ENCODE data around the gene KIF26B.

KIF26B gene

DNA sequence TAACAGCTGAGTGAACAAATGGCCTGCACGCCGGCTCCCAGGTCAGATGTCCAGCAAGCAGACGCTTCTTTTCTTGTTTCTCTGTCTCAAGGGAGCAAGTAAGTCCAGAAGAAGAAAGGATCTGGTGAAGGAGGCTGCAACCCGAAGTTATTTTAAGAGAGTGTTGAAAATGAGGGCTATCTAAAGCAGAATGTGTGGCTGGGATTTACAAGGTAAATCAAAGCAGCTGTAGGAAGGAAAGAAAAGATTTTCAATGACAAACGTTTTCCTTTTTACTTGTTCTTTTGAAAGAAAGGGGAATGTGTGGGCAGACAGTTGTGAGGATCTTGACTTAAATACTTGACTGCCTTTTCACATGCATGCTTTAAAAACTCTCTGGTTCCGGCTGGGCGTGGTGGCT lies 311.5 kb downstream of the KIF26B start:
- no peak for DNase-seq (ENCODE audit: low read depth)

- DNase-seq (ENCODE audit: low read depth): no peak
These were observed 313.0 kb downstream of the KIF26B start for GRCh38 chr1:245467804-245468203.

DNA sequence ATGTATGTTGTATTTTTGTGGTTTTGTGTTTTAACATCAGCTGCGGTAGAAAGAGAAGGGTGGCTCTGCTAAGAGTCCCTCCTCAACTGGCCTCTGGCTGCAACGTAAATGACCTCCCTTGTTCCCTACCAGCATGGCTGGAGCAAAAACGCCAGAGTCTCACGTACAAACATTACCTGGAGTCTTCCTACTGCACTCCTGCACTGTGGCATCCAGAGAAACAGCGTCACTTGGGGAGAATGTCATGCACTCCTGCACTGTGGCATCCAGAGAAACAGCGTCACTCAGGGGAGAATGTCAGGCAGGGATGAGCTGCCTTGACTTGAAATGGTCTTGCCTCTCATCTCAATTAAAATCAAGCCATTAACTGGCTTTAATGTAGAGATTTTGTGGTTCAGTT lies 314.2 kb downstream of the KIF26B start:
- DNase-seq (ENCODE audit: low read depth): no peak

DNA sequence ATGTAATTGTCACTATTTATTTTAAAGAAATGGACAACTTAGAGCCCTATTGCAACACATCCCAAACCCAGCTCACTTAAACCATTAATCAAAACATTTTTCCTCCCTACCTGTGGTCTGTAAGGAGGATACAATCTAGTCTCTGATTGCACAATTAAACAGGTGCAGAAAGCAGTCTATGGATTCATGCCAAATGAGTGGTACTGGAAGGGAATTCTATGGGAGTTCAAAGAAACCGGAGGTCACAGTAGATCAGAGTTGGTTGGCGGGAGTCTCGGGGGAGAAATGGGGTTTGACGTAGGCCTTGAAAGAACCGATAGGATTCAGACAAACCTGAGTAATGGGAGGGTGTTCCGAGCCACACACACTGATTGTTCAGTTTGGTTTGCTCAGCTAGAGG lies 314.9 kb downstream of the KIF26B start:
- DNase-seq (ENCODE audit: low read depth): no peak

DNA sequence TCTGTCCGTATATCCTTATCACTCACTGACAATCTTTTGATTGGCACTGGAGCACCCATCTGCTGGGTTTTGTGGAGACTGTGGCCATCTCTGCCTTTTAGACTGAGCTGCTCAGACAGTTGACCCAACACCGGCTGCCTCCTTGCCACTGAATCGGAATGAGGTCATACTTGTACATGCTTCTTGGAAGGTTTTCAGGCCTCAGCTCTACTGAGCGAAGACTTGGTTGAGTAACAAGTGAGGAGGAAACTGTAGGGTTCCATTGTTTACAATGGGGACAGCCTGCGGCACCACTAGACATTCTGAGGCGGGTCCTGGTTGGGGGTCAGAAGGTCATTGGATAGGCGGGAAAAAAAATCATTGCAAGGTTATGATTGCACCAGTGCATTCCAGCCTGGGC lies 320.3 kb downstream of the KIF26B start:
- no peak for DNase-seq (ENCODE audit: low read depth)

DNA sequence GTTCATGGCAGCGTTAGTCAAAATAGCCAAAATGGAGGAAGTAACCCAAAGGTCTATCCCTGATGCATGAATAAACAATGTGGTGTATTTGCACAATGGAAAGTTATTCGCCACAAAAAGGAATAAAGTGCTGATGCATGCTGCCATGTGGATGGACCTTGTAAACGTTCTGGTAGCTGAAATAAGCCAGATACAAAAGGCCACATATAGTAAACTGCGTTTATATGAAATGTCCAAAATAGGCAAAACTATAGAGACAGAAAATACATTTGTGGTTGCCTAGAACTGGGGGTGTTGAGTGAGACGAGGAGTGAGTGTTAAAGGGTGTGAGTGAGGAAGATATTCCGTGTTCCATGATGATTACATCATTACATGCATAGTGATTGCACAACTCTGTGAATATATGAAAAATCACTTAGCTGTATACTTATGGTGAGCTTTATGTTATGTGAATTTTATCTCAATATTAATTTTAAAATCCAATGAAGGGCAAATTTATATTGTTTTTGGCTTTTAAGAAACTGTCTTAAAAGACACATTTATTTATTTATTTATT lies 321.3 kb downstream of the KIF26B start:
- no peak for DNase-seq (ENCODE audit: low read depth)

GRCh38 chr1:245477941-245478340 lies 323.2 kb downstream of the KIF26B start:
- no peak for DNase-seq (ENCODE audit: low read depth)

DNA sequence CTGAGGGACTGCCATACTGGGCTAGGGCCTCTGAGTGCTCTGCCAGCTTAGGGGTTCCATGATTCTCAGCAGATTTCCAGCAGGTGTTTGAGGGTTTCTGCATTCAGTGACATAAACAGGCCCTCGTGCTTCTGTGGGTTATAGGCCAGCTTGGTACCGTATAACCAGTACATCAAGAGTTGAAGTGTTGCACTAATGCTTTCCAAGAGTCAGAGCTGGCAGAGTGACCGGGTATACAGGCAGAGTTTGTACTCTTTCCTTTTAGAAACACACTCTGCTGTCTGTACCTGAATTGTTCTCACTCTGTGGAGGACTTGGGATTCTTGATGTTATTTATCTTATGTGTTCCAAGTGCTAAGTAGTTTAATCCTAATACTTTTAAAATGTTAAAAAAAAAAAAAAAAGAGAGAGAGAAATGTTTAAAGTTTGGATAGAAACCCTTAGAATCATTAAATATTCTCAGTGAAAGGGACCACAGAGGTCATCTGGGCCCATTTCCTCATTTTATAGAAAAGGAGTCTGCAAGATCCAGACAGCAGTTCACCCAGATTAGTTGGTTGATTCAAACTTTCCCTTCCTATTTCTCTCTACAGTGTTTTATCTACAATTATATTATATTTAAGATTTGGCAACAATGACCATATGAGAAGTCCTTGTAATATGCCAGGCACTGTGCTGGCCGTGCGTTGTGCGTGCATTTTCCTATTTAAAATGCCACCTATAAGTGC lies 325.8 kb downstream of the KIF26B start:
- no peak for DNase-seq (ENCODE audit: low read depth)

DNA sequence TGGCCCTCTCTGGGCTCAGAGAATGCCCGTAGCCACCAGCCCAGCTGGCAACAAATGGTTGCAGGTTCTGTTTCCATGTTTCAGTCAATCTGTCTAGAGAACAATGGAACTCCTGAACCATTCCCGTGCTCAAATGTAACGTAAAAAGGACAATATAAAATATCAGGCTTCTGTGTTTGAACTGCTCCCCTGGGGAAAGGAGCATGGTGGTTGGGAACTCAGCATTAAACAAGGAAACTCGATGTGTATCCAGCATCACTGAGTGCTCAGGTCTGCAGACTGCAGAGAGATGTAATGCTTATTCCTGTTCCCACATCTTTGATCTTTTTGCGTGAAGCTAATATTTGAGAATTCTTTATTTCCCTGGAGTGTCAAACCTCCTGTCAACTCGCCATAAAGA lies 326.5 kb downstream of the KIF26B start:
- DNase-seq (ENCODE audit: low read depth): no peak

GRCh38 chr1:245483247-245483646 lies 328.5 kb downstream of the KIF26B start:
- DNase-seq (ENCODE audit: low read depth): no peak

- no peak for DNase-seq (ENCODE audit: low read depth)
These were observed 329.4 kb downstream of the KIF26B start for GRCh38 chr1:245484176-245484575.

DNA sequence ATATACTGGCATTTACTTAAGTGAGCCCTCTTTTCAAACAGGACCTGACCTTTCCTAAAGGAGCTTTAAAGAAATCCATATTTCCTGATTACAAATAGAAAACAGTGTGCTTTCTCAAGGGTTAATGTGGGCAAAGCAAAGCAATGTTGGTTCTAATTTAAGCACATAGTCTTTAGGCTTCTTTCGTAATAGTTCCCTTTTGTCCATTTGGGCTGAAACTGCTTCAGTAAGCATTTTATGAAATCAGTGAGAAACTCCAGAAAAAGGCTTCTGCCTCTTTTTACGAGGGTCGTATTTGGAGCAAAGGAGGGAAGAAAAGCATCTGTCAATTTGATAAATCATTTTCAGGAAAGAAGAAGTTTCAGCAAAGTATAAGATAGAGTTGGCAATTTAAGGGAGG lies 331.2 kb downstream of the KIF26B start:
- no peak for DNase-seq (ENCODE audit: low read depth)

DNA sequence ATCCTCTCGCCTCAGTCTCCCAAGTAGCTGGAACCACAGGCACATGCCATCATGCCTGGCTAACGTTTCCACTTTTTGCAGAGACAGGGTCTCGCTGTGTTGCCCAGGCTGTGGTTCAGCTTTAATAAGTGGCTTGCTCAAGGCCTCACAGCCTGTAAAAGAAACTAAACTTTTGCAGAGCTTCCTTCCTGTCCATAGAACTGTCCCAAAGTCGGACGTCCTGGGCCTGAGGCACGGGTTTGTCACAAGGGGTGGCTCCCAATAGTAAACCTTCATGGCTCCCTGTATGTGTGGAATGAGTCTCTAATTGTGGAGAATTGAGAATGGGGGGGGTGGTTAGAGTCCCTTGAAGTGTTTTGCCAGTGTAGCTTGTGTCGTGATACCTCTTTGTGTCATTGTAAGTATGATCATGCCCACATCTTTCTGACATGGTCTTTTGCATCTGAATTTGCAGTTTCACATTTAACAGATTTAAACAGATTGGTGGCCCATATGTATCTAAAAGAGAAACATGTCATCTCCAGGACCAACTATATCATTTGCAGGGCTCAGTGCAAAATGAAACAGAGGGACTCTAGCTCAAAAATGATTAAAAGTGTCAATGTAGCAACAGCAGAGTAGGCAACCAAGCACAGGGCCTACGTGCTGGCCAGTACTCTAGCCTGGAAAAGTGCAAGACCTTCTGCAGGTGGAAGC lies 332.1 kb downstream of the KIF26B start:
- no peak for DNase-seq (ENCODE audit: low read depth)

DNA sequence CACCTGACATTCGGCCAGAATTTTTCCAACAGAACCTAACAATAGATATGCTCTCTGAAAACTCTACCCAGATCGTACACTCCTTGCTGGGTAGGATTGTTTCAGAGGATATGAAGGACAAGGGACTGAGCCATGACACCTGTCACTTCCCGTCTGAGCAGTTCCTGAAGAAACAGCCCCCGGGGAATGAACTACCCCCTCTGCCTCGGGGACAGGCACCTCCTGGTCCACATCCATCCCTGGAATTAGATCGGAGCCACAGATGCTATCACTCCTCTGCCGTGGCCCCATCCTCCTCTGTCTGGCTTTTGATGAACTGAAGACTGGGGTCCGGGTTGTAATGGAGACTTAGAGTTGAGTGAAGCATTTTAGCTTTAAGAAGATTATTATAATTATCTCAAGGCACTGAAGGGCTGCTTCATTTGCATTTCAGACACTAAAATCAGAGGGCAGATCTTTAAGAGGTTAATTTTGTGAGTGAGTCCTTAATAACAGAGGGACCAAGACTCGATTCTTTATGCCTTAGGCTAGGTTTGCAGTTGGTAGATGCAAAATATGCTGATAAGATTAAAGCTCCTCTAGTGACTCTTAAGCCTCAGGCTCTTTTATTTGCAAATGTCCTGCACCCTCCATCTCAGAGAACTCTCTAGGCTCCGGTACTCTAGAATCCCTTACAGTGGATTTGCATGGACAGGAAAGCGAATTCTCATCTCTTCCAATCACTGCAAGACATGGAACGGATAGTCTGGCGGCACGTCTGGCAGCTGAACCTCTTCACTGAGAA lies 333.8 kb downstream of the KIF26B start:
- no peak for DNase-seq (ENCODE audit: low read depth)

- DNase-seq (ENCODE audit: low read depth): no peak
These were observed 335.1 kb downstream of the KIF26B start for GRCh38 chr1:245489838-245490237.

- no peak for DNase-seq (ENCODE audit: low read depth)
These were observed 338.2 kb downstream of the KIF26B start for GRCh38 chr1:245493029-245493428.

GRCh38 chr1:245495681-245496080 lies 340.9 kb downstream of the KIF26B start:
- no peak for DNase-seq (ENCODE audit: low read depth)

DNA sequence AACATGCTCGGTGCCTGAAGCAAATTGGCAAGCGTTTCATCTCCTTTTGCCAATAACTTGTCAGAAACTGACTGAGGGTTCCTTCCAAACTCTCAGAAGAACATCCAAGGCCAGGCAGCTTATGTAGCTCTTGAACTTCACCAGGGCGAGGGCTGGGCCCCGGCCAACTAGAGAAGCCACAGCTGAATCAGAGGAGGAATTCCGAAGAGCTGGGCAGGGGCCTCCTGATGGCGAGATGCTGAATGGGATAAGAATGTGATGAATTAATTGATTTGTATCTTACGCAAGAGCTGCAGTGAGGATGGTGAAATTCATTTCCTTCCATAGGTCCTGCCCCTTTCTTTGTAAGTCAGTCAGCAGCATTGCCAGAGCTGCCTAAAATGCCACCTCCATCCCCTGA lies 345.8 kb downstream of the KIF26B start:
- DNase-seq (ENCODE audit: low read depth): no peak

GRCh38 chr1:245501633-245502032 lies 346.8 kb downstream of the KIF26B start:
- DNase-seq (ENCODE audit: low read depth): no peak

DNA sequence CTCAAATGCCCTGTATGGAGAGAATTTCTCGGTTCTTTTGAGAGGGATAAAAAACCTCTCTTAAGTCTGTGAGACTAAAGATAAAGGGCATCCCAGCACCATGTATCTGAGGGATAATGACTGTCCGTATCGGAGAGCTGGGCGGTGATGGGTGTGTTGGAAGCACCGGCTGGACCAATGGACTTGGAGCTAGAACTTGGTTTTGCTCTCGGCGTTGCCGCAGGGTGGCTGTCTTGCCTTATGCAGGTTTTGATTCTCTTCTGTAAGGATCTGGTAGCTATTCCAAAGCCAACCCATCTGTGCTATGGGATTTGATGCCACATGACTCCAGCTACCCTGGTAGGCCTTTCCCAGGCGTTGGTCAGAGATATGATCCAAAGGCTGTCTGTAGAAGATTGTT lies 348.8 kb downstream of the KIF26B start:
- DNase-seq (ENCODE audit: low read depth): no peak

GRCh38 chr1:245510144-245510543 lies 355.4 kb downstream of the KIF26B start:
- DNase-seq (ENCODE audit: low read depth): no peak

DNA sequence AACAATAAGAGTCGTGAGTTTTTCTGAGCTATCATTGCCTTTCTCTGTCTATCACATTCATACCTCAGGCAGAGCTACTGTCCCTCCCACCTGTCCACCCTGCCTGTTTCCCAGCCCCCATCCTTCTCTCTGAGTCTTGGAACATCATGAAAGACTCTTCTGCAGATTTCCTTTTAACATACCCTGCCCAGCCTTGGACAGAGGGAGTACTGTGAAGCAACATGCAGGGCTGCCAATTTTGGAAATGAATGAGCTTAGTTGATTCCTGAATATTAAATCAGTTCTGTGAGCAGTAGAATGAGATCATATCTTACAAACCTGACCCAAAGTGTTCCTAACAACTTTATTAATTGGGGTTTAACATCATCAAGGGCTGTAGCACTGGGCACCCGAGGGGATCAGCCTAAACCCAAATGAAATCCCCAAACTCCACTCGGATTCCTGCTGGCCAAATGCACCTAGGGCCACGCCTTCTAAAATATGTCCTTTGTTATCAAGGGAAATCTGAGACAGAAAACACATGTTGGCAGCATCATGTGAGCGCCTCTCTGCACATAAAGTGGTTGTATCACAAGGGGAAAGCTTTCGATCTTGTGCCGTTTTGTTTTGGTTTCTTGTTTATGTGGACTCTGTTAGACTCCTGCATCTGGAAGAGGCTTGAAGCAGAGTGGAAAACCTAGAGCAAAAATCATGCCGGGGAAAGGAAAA lies 357.6 kb downstream of the KIF26B start:
- DNase-seq (ENCODE audit: low read depth): no peak

Measured in stimulated activated CD4-positive, alpha-beta T cell treated with anti-CD3 and anti-CD28 coated beads, Interleukin-2, amount 100 ng/mL, for 4 hours (primary cell).